Adrenal gland (tissue), 5 donors: ENCODE measurements around the gene CRTC1.

ENCODE experiments used
- POLR2A ChIP-seq, 2 donors: fragments of 450-650 bp; IDR thresholded peaks; one replicate each; pipeline ENCODE4 v1.6.1; 2017; ENCODE audit warnings: antibody characterized with exemption in 2 of 2, mild to moderate bottlenecking in 2 of 2, moderate library complexity in 1 of 2
- TF ChIP-seq, protein P1 (sequence below), 6 experiments: fragments of 450-650 bp in 4 of 6; fragments of 200-600 bp in 2 of 6; sonication (generic) in 1 of 6; IDR thresholded peaks; 1 replicate in 5 of 6; 2 replicates in 1 of 6; pipeline versions ENCODE4 v1.5.1 to v1.8.0; 2016 to 2021; ENCODE audit warnings: antibody characterized with exemption in 6 of 6, mild to moderate bottlenecking in 2 of 6, moderate library complexity in 1 of 6
- donor health status: DM: no; HTN: no; CAD: no.

DNA sequence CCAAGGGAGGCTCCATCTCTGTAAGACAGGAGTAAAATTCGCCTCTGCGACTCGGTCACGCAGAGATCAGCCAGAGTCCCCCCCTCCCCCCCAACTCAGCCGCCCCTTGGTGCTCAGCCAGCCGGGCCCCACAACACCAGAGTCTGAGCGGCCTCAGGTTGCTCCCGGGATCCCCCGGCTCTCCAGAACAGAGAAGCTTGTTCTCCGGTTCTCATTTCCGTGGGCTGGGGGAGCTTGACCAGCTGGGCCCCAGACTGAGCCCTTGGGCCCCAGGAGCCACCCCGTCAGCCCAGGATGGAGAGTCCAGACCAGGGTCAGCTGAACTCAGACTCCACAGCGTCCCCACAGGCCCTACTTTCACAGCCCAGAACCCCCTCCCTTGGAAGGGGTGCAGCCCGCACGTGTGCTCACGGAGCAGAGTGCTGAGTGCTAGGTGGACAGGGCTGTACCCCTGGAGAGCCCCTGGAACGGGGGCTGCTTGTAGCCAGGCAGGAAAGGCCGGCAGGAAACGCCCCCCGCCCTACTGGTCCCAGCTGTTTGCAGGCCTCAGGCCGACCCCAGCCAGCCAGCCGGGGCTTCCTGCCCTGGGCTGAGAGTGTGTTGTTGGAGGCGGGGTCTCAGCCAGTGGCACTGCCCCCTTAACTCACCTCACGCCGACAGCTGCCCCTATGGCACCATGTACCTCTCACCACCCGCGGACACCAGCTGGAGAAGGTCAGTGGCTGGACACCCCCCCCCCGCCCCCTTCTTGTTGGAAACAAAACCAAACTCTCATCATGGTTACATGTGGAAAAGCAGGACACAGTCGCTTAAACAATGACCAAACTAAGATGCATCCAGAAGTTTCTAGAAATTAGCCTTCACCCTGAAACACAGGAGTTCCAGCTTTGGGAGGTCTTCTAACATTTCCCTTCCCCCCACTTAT is 63.2 kb downstream of the CRTC1 start:
- TF ChIP-seq, protein P1, sequence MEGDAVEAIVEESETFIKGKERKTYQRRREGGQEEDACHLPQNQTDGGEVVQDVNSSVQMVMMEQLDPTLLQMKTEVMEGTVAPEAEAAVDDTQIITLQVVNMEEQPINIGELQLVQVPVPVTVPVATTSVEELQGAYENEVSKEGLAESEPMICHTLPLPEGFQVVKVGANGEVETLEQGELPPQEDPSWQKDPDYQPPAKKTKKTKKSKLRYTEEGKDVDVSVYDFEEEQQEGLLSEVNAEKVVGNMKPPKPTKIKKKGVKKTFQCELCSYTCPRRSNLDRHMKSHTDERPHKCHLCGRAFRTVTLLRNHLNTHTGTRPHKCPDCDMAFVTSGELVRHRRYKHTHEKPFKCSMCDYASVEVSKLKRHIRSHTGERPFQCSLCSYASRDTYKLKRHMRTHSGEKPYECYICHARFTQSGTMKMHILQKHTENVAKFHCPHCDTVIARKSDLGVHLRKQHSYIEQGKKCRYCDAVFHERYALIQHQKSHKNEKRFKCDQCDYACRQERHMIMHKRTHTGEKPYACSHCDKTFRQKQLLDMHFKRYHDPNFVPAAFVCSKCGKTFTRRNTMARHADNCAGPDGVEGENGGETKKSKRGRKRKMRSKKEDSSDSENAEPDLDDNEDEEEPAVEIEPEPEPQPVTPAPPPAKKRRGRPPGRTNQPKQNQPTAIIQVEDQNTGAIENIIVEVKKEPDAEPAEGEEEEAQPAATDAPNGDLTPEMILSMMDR (IDR thresholded peaks at IDR 0.05) = no peak
- TF ChIP-seq POLR2A (IDR thresholded peaks at IDR 0.05) = no peak
